ENCODE data around the gene ERVH48-1. TPM values are rescaled to one million over a fixed set of nuclear protein-coding genes. Genes with fewer than 3 reads are reported as not detected.
"Not testable (repeated sequence)": the region's sequence is repeated elsewhere in the genome, so short reads cannot be mapped to it uniquely, and the experiment has no call there.

Gene ERVH48-1
- total RNA-seq, 1 donor = not detected

- DNase-seq (ENCODE audit: low read depth) = no peak
- no peak for TF ChIP-seq CTCF (IDR thresholded peaks at IDR 0.05; ENCODE audit: insufficient read depth, low read length)
- peak overlapping the region; percentile 93 for H3K4me3 ChIP-seq (ENCODE audit: low read depth, low read length)
Measured at GRCh38 chr21:42878678-42878992, 46.8 kb downstream of the ERVH48-1 start.

- H3K4me3 ChIP-seq (ENCODE audit: low read depth, low read length) = not testable (repeated sequence)
Measured at GRCh38 chr21:42875811-42876210, 49.6 kb downstream of the ERVH48-1 start.

GRCh38 chr21:42873096-42873495 lies 52.3 kb downstream of the ERVH48-1 start:
- H3K4me3 ChIP-seq (ENCODE audit: low read depth, low read length) = no peak overlapping the region
- DNase-seq (ENCODE audit: low read depth) = no peak
- no peak for TF ChIP-seq CTCF (IDR thresholded peaks at IDR 0.05; ENCODE audit: insufficient read depth, low read length)

More at GRCh38 chr21:42875811-42876210, 49.6 kb downstream of the ERVH48-1 start:
- DNase-seq (ENCODE audit: low read depth) = not testable (repeated sequence)

- TF ChIP-seq CTCF (IDR thresholded peaks at IDR 0.05; ENCODE audit: insufficient read depth, low read length) = no peak
- no peak overlapping the region for H3K4me3 ChIP-seq (ENCODE audit: low read depth, low read length)
- DNase-seq (ENCODE audit: low read depth) = no peak
Measured at GRCh38 chr21:42868196-42868595, 57.2 kb downstream of the ERVH48-1 start.

Small RNA genes within 50 kb of the gene (small RNA-seq; reads per million reads assigned to genes)
- not detected for gene MIR5692B

Other genes with a start within 250 kb of the ERVH48-1 start
- 11.9 and 12.8 TPM in 2 replicates for gene WDR4, start 46.1 kb downstream of the ERVH48-1 start, total RNA-seq (ENCODE audit: low replicate concordance)
- gene NDUFV3, start 32.3 kb downstream of the ERVH48-1 start, total RNA-seq (ENCODE audit: low replicate concordance) = 51.4 and 53.1 TPM in 2 replicates
- gene PKNOX1, start 48.9 kb upstream of the ERVH48-1 start, total RNA-seq (ENCODE audit: low replicate concordance) = 11.2 and 12.7 TPM in 2 replicates
- gene CBS, start 150.2 kb upstream of the ERVH48-1 start, total RNA-seq (ENCODE audit: low replicate concordance) = 63.3 and 87.1 TPM in 2 replicates
- gene U2AF1, start 181.9 kb upstream of the ERVH48-1 start, total RNA-seq (ENCODE audit: low replicate concordance) = 18.5 and 18.7 TPM in 2 replicates
- gene CRYAA, start 243.4 kb upstream of the ERVH48-1 start, total RNA-seq (ENCODE audit: low replicate concordance) = not detected in 2 replicates